Measurements from ENCODE around the gene AOC2. TPM values are rescaled to one million over a fixed set of nuclear protein-coding genes. Genes with fewer than 3 reads are reported as not detected.

The AOC2 gene
- total and polyA plus RNA-seq, 2 of the 13 experiments (the other 11 are each of a cell fraction or from before 2014, with no cell fraction given): 1.2 to 3.3 TPM

DNA sequence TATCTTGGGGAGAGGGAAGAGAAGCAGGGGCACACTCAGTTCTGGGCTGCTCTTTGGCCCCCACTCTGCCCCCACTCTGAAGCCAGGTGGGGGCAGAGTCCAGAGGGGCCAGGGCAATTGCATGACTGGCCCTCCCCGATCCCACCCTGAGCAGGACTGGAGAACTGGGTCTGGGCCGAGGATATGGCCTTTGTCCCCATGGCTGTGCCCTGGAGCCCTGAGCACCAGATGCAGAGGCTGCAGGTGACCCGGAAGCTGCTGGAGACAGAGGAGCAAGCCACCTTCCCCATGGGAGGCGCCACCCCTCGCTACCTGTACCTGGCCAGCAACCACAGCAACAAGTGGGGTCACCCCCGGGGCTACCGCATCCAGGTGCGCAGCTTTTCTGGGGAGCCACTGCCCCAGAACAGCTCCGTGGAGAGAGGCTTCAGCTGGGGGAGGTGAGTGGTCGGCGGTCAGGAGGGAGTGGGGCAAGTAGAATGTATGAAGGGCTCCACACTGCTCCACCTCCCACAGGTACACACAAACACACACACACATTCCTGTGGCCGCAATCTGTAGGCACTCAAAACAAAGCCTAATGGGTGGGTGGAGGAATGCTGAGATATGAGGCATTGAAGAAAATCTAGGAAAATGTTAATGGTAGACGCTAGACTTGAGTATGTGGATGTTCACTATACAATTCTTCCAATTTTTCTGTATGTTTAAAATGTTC, 28.0 kb downstream of the AOC2 start (continued):
- TF ChIP-seq, protein P1, sequence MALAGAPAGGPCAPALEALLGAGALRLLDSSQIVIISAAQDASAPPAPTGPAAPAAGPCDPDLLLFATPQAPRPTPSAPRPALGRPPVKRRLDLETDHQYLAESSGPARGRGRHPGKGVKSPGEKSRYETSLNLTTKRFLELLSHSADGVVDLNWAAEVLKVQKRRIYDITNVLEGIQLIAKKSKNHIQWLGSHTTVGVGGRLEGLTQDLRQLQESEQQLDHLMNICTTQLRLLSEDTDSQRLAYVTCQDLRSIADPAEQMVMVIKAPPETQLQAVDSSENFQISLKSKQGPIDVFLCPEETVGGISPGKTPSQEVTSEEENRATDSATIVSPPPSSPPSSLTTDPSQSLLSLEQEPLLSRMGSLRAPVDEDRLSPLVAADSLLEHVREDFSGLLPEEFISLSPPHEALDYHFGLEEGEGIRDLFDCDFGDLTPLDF (CRISPR knock-in tag; IDR thresholded peaks at IDR 0.05): no peak
- TF ChIP-seq ARNT (IDR thresholded peaks at IDR 0.05): no peak
- no peak for TF ChIP-seq ZMYM4 (CRISPR knock-in tag; IDR thresholded peaks at IDR 0.05)
- TF ChIP-seq ATF3 (CRISPR knock-in tag; IDR thresholded peaks at IDR 0.05): no peak
- no peak for TF ChIP-seq NFAT5 (CRISPR knock-in tag; IDR thresholded peaks at IDR 0.05)
- TF ChIP-seq ZNF276 (CRISPR knock-in tag; IDR thresholded peaks at IDR 0.05; ENCODE audit: low read depth): no peak
- no peak for TF ChIP-seq ZNF710 (CRISPR knock-in tag; IDR thresholded peaks at IDR 0.05; ENCODE audit: borderline replicate concordance)
- no peak for TF ChIP-seq ZBTB43 (CRISPR knock-in tag; conservative IDR thresholded peaks at IDR 0.05)
- no peak for TF ChIP-seq IRF9 (CRISPR knock-in tag; IDR thresholded peaks at IDR 0.05; ENCODE audit: borderline replicate concordance)
- TF ChIP-seq, protein P2, sequence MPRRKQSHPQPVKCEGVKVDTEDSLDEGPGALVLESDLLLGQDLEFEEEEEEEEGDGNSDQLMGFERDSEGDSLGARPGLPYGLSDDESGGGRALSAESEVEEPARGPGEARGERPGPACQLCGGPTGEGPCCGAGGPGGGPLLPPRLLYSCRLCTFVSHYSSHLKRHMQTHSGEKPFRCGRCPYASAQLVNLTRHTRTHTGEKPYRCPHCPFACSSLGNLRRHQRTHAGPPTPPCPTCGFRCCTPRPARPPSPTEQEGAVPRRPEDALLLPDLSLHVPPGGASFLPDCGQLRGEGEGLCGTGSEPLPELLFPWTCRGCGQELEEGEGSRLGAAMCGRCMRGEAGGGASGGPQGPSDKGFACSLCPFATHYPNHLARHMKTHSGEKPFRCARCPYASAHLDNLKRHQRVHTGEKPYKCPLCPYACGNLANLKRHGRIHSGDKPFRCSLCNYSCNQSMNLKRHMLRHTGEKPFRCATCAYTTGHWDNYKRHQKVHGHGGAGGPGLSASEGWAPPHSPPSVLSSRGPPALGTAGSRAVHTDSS (CRISPR knock-in tag; conservative IDR thresholded peaks at IDR 0.05): no peak
- TF ChIP-seq KLF15 (CRISPR knock-in tag; IDR thresholded peaks at IDR 0.05; ENCODE audit: borderline replicate concordance): no peak
- TF ChIP-seq ZSCAN20 (CRISPR knock-in tag; IDR thresholded peaks at IDR 0.05; ENCODE audit: borderline replicate concordance): no peak

Data from HepG2 (cell line).